GM12891 (cell line): Measurements from ENCODE around the gene NIPSNAP2.

Experiments used
- POLR2AphosphoS5 ChIP-seq: IDR thresholded peaks from 2 replicates; pipeline ENCODE4 v1.6.1; 2011; ENCODE audit warnings: low read depth, low read length, control low read depth
- POU2F2 ChIP-seq: IDR thresholded peaks from 2 replicates; pipeline ENCODE4 v1.6.1; 2011; ENCODE audit warnings: low read depth, mild to moderate bottlenecking, control low read depth, low read length, moderate library complexity
- TAF1 ChIP-seq: IDR thresholded peaks from 2 replicates; pipeline ENCODE4 v1.6.1; 2011; ENCODE audit warnings: low read depth, low read length, control low read depth

DNA sequence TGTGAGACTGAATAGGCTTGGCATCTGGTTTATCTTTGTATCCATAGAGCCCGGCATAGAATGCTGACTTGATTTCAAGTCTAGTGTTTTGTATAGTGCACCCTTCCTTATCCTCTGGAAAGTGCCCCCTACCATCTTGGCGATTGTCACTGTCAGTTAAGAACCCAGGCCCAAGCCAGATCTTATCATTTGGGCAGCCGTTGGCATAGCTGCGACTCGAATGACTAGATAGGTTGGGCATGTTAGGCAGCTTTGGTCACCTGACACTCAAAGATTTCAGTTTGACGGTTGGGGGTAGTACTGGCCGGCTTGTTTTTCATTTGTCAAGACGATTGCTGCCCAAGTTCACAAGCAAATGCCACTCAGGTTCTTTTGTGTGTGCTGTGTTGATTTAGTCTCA lies 6.6 kb downstream of the NIPSNAP2 start:
- TF ChIP-seq POU2F2 = no peak
- TF ChIP-seq POLR2AphosphoS5 = no peak
- no peak for TF ChIP-seq TAF1
